Smooth muscle cell (in vitro differentiated cells): Measurements from ENCODE around the gene SCN9A. TPM values are rescaled to one million over a fixed set of nuclear protein-coding genes. Genes with fewer than 3 reads are reported as not detected.

ENCODE experiments used
- DNase-seq: peaks from one replicate; lab custom pipeline; 2025; ENCODE audit not compliant: unreplicated experiment; lab: John Stamatoyannopoulos, UW
- H2AFZ ChIP-seq: fragments of 200-600 bp; sonication (generic); 2 replicates; pipeline ENCODE4 v1.6.0; 2016; ENCODE audit warnings: antibody characterized with exemption, low read depth, mild to moderate bottlenecking
- H3F3A ChIP-seq: fragments of 200-600 bp; sonication (generic); 2 replicates; pipeline ENCODE4 v1.6.0; 2017; ENCODE audit warnings: antibody characterized with exemption, low read depth
- H3K27ac ChIP-seq: fragments of 200-600 bp; sonication (generic); 2 replicates; pipeline ENCODE4 v1.5.1; 2016; ENCODE audit warnings: low read depth, mild to moderate bottlenecking
- H3K27me3 ChIP-seq: fragments of 200-600 bp; sonication (generic); 2 replicates; pipeline ENCODE4 v1.6.1; 2016; ENCODE audit warnings: low read depth, mild to moderate bottlenecking
- H3K36me3 ChIP-seq: fragments of 200-600 bp; sonication (generic); 2 replicates; pipeline ENCODE4 v1.5.1; 2016; ENCODE audit warnings: low read depth
- H3K4me1 ChIP-seq: fragments of 200-600 bp; sonication (generic); 2 replicates; pipeline ENCODE4 v1.5.1; 2016; ENCODE audit warnings: low read depth
- H3K4me2 ChIP-seq: fragments of 200-600 bp; sonication (generic); 2 replicates; pipeline ENCODE4 v1.6.0; 2016; ENCODE audit warnings: mild to moderate bottlenecking
- H3K4me3 ChIP-seq: fragments of 200-600 bp; sonication (generic); 2 replicates; pipeline ENCODE4 v1.5.1; 2016; ENCODE audit warnings: mild to moderate bottlenecking
- H3K79me2 ChIP-seq: fragments of 200-600 bp; sonication (generic); 2 replicates; pipeline ENCODE4 v1.6.0; 2016; ENCODE audit warnings: low read depth, mild to moderate bottlenecking
- H3K9ac ChIP-seq: fragments of 200-600 bp; sonication (generic); 2 replicates; pipeline ENCODE4 v1.6.0; 2016; ENCODE audit warnings: low read depth
- H3K9me3 ChIP-seq: fragments of 200-600 bp; sonication (generic); replicated peaks from 2 replicates; pipeline ENCODE4 v1.5.1; 2016; ENCODE audit warnings: low read depth
- H4K20me1 ChIP-seq: fragments of 200-600 bp; sonication (generic); 2 replicates; pipeline ENCODE4 v1.6.0; 2016; ENCODE audit warnings: low read depth
- WGBS: methylation state at CpG from one replicate; pipeline ENCODE4 v1.1.7; 2016; ENCODE audit warnings: low lambda C conversion rate; 5-methylcytosine and 5-hydroxymethylcytosine counted together
- polyA plus RNA-seq: library from polyadenylated mRNA; unstranded; fragments of >200 nt; fragmentation: Nextera tagmentation; extraction: Ambion mirVana; gene quantifications from 2 replicates; pipeline ENCODE4 v1.2.1, GENCODE V29; 2016
- total RNA-seq: library from RNA; depleted of rRNA; stranded (reverse); fragments of >200 nt; gene quantifications from 2 replicates; pipeline ENCODE4 v1.2.3, GENCODE V29; 2014
- TF ChIP-seq, protein P1 (sequence below): fragments of 200-600 bp; sonication (generic); IDR thresholded peaks from 2 replicates; pipeline ENCODE4 v1.5.1; 2017; ENCODE audit warnings: borderline replicate concordance, mild to moderate bottlenecking, antibody characterized with exemption; ENCODE audit not compliant: insufficient read depth, poor library complexity, severe bottlenecking

Gene SCN9A
- total and polyA plus RNA-seq, 2 experiments from 2014 or later = 0.49 TPM; not detected in 1

DNA sequence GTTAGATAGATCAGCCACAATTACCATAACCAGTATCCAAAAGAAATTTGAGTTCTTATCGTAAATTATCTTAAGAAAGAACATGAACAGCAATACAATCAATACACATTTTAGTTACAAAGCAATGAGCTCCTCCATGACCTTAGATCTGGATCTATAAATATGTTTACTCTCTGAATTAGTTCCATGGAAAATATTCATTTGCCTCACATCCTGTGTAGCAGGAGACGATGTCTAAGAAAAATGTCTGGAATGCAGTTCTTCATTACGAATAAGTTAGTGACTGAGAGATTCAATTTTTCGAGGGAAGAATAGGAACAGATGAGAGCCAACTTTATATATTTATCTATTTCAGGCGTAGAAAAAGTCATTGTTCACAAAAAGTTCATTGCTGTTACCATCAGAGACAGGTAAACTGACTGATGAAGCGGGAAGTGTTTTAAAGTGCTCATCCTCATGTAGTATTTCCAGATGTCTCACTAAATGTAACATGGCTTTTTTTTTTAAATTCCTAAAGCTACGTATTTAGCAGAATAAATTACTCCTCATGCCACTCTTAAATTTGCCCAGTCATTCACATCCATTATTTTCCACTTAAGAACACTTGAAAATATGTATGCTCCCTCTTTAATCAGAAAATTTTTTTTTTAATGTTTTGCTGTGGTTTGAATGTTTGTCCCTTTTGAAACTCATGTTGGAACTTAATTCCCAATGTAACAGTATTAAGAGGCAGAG is 141.5 kb downstream of the SCN9A start:
- H3K27me3 ChIP-seq = no peaks in the 10 kb centered on the region
- H3K9ac ChIP-seq = no peak overlapping the region
- H3K79me2 ChIP-seq = no peaks in the 10 kb centered on the region
- no peaks in the 10 kb centered on the region for H3K9me3 ChIP-seq
- no peaks in the 10 kb centered on the region for H3F3A ChIP-seq
- 78% methylated on average over 7 of the region's 7 CpGs for WGBS
- no peak overlapping the region for H3K27ac ChIP-seq
- TF ChIP-seq, protein P1, sequence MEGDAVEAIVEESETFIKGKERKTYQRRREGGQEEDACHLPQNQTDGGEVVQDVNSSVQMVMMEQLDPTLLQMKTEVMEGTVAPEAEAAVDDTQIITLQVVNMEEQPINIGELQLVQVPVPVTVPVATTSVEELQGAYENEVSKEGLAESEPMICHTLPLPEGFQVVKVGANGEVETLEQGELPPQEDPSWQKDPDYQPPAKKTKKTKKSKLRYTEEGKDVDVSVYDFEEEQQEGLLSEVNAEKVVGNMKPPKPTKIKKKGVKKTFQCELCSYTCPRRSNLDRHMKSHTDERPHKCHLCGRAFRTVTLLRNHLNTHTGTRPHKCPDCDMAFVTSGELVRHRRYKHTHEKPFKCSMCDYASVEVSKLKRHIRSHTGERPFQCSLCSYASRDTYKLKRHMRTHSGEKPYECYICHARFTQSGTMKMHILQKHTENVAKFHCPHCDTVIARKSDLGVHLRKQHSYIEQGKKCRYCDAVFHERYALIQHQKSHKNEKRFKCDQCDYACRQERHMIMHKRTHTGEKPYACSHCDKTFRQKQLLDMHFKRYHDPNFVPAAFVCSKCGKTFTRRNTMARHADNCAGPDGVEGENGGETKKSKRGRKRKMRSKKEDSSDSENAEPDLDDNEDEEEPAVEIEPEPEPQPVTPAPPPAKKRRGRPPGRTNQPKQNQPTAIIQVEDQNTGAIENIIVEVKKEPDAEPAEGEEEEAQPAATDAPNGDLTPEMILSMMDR = no peak
- DNase-seq = no peak
- no peaks in the 10 kb centered on the region for H3K4me1 ChIP-seq
- H3K4me3 ChIP-seq = no peak overlapping the region
- no peaks in the 10 kb centered on the region for H4K20me1 ChIP-seq
- no peaks in the 10 kb centered on the region for H3K36me3 ChIP-seq
- no peak overlapping the region for H2AFZ ChIP-seq
- H3K4me2 ChIP-seq = no peak overlapping the region

DNA sequence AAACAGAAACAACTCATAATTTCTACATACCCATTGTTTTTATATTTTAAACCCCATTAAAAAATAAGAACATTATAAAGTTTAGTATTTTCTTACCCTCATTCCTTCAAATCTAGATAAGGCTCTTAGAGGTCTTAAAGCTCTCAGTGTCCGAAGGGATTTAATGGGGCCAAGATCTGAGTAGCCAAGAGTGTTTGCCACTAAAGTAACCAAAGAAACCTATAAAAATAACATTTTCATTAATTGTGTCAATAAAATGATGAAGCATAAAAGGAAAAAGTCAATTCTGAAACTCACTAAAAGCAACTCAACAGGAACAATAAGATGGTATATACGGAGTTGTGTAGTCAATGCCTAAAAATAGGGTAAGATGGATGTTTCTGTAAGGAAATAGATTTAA is 142.5 kb downstream of the SCN9A start:
- no peak overlapping the region for H3K4me2 ChIP-seq
- H3K9me3 ChIP-seq = no peaks in the 10 kb centered on the region
- no peak overlapping the region for H3K4me3 ChIP-seq
- no peaks in the 10 kb centered on the region for H3K27me3 ChIP-seq
- no peak overlapping the region for H3K27ac ChIP-seq
- H3K79me2 ChIP-seq = no peaks in the 10 kb centered on the region
- no peak overlapping the region for H2AFZ ChIP-seq
- no peaks in the 10 kb centered on the region for H3K4me1 ChIP-seq
- no peaks in the 10 kb centered on the region for H3F3A ChIP-seq
- WGBS = 79% methylated on average over 2 of the region's 2 CpGs
- H4K20me1 ChIP-seq = no peaks in the 10 kb centered on the region
- H3K36me3 ChIP-seq = no peaks in the 10 kb centered on the region
- no peak for DNase-seq
- TF ChIP-seq, protein P1 = no peak
- no peak overlapping the region for H3K9ac ChIP-seq

DNA sequence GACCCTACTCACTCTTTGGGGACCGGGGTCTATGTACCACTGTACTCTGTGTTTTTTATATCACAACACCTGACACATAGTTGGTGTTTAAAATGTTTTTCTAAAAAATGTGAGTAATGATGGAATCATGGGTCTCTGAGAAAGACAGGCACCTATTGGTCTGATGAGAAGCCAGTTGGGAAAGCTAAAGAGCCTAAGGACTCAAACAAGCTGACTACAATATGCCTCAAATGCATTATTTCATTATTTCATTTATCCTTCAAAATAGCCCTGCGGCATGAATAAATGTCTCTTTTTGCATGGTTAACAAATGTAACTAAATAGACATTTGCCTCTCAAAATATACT is 145.0 kb downstream of the SCN9A start:
- WGBS = 79% methylated on average over 2 of the region's 2 CpGs
- no peaks in the 10 kb centered on the region for H3K79me2 ChIP-seq
- H3K4me2 ChIP-seq = no peak overlapping the region
- no peak for DNase-seq
- H3K27ac ChIP-seq = no peak overlapping the region
- H4K20me1 ChIP-seq = no peaks in the 10 kb centered on the region
- no peak overlapping the region for H3K4me3 ChIP-seq
- H2AFZ ChIP-seq = no peak overlapping the region
- no peaks in the 10 kb centered on the region for H3K27me3 ChIP-seq
- H3F3A ChIP-seq = no peaks in the 10 kb centered on the region
- no peak overlapping the region for H3K9ac ChIP-seq
- H3K9me3 ChIP-seq = no peaks in the 10 kb centered on the region
- no peaks in the 10 kb centered on the region for H3K4me1 ChIP-seq
- TF ChIP-seq, protein P1 = no peak
- H3K36me3 ChIP-seq = no peaks in the 10 kb centered on the region
